SHP77 (cell line): ENCODE results near the gene CPLX1.
"Not testable (repeated sequence)": the region's sequence is repeated elsewhere in the genome, so short reads cannot be mapped to it uniquely, and the experiment has no call there.

Source experiments
- DNase-seq, 2 experiments: peaks; one replicate each; lab custom pipeline; 2025; lab: John Stamatoyannopoulos, UW

CPLX1 gene

DNA sequence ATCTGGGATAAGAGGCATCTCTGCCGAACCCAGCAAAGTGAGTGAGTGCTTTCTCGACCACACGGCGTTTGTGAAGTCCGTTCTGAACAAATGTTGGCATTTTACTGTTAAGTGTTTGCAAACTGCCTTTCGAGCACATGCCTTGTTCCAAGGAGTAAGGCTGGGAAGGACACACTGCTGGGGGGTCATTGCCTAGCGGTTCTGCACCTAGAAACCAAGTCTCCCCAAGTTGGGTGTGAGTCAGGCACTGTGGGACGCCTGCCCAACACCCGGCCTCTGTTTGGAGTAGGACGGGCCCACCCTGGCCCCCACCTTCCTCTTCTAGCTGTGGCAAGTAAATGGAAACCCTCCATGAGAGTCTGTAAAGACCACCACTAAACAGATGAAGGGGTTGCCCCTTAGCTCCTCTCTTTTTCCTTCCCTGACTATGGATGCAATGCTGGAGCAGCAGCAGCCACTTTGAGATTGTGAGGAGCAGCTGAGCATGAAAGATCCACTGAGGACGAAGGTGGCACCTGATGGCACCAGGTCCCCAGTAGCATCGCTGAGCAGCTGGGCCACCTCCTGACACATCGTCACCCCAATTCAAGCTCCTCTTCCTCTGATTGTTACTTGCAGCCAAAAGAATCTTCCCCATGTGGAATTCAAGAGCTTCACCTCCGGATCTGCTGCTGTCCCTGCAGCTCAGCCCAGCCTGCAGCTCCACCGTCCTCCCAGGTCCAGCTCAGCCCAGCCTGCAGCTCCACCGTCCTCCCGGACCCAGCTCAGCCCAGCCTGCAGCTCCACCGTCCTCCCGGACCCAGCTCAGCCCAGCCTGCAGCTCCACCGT is 6.3 kb downstream of the CPLX1 start:
- no peak for DNase-seq

DNA sequence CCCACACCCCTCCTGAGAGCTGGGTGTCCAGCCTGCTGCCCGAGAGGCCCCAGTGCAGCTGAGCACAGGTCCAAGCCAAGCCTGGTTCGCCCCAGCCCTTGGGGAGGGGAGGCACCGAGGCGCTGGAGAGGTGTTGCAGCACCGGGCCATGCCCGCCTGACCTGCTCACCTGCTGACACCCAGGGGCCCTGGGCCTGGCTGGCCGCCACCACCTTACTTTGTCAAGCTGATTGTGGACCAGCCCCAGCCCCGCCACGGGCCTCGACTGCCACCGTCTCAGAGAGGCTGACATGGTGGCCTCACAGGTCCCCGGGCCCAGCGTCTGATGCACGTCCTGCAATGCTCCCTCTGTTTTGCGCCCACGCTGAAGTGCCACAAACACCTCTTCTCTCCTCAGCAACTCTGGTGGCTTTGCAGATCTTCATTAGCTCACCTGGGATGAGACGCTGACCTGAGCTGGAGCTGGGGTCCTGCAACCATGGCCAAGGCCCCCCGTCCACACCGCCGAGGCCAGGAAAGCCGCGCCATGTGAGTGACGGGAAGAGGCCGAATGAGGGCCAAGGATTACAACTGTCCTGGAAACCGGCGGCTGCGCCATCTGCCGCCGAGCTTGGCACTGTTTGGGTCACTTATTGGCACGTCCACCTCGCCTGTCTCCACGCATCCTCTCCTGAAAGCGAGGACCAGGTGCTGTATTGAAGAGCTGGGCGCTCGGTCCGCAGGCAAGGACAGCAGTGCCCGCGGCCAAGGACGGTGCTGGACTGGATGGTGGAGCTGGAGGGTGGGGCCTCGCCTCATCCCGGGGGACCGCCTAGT is 7.6 kb downstream of the CPLX1 start:
- DNase-seq = no peak

DNA sequence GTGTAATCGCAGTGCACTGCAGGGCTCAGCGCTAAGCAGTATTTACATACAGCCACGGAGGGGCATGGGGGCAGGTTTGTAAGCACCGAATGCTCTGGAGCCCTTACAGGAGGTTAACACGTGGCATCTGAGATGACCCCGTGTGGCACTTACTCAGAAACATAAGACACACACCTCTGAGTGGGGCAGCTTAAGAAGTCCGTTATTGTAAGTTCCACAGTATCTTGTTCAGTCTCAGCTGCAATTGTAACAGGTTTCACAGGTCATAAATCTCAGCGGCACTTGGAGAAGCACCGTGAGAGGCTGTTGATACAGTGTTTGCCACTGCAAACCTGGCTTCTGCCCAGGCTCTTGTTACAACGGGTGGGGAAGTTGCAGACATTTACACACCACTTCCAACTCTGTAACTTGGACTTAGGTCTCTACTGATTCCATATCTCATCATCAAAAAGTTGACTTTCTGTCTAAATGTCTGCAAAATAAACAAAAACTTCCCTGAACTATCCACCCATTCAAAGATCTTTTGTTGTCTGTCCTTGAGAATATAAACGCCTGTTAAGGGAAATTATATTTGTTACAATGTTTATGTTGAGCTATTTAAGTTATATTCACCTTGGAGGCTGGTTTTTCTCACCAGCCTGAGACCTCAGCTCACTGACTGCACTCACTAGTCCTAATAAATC is 10.3 kb downstream of the CPLX1 start:
- DNase-seq = no peak

DNA sequence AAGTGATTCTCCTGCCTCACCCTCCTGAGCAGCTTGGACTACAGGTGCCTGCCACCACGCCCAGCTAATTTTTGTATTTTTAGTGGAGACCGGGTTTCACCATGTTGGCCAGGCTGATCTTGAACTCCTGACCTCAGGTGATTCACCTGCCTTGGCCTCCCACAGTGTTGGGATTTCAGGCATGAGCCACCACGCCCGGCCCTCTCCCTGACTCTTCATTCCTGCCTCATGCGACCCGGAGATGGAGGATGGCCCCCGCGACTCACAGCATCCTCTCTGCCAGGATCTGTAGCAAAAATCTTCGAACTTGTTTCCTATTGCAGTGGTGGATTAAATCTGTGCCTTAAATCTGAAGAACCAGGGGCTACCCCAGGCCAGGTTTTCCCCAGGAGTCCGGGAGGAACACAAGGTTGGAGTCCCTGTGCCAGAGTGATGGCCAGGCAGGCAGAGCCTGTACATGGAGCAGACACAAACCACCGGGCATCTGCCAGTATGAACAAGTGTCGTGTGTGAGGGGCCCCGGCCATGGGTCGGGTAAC is 11.5 kb downstream of the CPLX1 start:
- DNase-seq = no peak

DNA sequence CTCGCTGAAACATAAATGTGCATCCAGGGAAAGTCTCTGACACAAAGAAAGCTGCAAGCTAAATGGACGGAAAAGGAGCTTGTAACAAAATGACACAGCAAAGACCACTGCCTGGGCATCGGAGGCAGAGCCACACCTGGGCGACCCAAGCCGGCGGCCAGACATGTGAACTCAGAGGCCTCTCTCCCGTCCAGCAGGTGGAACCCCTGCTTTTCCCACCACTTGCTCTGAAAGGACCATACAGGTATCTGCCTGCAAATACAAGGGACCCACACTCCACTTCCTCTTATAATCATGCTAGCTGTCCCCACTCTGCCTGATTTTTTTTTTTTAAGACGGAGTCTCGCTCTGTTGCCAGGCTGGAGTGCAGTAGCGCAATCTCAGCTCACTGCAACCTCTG is 12.0 kb downstream of the CPLX1 start:
- DNase-seq = no peak

DNA sequence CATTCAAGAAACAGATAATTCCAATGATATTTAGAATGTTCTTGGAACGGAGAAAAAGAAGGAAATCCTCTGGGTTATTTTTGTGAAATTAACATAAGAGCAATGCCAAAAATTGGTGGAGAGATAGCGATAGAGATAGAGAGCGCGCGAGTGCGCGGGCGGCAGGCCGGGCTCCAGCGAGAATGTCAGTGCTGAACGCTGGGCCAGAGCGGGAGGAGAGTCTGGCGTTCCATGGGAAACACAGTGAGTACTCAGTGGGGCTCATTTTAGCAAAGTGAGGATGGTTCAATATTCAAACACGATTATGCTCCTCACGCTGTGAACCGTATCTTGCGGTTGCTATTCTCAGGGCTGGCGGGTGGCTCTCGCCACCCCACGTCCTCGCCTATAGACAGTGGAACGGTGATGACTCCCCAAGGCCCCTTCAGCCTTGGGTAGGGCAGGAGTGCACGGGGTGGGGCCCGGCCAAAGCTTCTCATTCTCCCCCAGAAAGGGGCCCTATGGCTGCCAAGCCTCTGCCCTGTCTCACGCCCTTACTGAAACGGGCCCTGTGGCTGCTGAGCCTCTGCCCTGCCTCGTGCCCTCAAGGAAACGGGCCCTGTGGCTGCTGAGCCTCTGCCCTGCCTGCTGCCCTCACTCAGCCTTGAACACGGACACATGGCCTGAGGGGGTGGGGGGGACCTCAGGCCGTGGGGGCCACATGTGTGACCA is 16.9 kb downstream of the CPLX1 start:
- DNase-seq = no peak

DNA sequence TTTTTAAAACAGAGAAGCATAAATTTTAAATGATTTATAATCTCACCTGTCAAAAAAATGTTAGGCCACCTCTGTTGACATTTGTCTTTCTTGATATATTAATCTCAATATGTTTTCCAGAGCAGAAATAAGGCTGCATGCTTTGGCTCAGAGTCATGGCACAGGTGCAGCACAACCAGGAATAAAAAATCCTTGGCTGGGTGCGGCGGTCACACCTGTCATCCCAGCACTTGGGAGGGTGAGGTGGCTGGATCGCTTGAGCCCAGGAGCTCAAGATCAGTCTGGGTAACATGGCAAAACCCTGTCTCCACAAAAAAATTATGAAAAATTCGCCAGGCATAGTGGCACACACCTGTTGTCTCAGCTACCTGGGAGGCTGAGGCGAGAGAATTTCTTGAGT is 18.1 kb downstream of the CPLX1 start:
- no peak for DNase-seq

DNA sequence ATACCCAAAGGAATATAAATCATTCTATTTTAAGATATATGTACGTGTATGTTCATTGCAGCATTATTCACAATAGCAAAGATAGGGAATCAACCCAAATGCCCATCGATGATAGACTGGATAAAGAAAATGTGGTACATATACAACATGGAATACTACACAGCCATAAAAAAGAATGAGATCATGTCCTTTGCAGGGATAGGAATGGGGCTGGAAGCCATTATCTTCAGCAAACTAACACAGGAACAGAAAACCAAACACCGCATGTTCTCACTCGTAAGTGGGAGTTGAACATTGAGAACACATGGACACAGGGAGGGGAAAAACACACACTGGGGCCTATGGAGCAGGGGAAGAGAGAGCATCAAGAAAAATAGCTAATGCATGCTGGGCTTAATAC is 18.9 kb downstream of the CPLX1 start:
- not testable (repeated sequence) for DNase-seq

DNA sequence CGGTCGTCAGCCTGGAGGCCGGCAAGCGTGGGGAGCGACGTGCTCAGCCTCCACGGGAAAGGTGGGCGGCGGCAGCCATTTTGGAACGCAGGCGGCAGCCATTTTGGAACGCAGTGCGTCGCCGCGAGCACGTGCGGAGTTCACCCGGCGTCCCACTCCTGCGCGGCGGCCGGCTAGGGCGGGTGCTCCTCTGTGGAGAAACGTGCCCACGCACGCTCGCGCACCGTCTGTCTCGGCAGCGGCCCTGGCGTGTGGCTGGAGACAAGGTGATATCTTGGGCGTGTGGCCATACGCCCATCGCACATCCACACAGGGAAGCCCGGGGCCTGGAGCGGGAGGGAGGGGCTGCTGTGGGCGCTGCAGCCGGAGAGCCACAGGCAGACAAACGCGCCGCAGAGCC is 21.1 kb downstream of the CPLX1 start:
- DNase-seq = no peak

DNA sequence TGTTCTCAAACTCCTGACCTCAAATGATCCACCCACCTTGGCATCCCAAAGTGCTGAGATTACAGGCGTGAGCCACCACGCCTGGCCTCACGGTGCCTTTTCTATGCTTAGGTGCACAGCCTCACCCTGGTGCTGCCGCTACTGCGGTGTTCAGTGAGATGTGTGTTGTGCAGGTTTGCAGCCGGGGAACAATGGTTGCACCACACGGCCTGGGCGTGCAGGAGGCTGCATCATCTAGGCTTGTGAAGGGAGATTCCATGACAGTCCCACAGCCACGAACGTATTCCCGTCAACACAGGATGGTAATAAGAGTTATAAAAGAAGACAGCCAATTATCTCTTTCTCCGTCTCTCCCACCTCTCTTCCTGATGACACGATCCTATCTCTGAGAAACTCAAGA is 22.0 kb downstream of the CPLX1 start:
- DNase-seq = no peak

DNA sequence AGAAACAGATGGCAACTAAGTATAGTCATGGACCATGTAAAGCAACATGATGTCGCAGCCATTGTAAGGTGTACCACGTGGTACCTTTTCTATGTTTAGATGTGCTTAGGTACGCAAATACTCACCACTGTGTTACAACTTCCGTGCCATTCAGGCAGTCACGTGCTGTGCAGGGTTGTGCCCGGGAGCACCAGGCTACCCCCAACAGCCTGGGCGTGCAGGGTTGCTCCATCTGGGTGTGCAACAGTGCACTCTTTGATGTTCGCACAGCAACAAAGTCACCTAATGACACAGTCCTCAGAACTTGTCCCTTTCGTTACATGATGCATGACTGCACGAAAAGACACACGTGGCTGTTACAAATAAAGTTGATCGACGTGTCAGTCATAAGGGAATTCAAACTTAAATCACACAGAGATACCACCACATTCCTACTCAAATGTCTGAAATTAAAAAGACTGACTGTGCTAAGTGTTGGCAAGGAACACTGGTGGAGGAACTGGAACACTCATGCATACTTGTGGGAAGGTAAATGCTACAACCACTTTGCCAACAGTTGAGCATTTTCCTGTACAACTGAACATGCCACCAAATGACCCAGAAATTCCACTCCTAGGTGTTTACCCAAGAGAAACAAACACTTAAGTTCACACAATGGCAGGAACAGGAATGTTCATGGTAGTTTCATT is 24.3 kb downstream of the CPLX1 start:
- no peak for DNase-seq

DNA sequence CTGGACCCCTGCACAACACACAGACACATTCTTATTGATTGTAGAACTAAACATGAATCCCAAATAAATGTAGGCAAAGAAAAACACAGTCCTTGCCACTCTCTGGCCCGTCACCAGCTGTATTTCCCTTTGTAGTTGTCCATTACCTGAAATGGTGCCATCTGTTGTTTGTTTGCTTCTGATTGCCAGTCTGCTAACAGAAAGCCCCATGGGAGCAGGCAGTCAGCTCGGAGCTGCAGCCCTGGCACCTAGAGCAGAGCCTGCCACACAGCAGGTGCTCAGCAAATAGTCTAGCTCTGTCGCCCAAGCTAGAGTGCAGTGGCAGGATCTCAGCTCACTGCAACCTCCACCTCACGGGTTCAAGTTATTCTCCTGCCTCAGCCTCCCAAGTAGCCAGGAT is 28.9 kb downstream of the CPLX1 start:
- no peak for DNase-seq

DNA sequence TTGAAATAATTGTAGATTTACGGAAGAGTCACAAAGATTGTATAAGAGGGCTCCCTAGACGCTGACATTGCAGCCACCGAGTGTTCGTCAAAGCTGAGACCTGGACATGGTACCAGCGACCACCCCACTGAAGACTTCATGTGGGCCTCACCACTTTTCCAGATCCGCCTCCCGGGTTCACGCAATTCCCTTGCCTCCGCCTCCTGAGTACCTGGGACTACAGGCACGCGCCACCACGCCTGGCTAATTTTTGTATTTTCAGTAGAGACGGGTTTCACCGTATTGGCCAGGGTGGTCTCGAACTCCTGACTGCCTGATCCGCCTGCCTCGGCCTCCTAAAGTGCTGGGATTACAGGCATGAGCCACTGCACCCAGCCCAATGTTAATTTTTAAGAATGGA is 29.7 kb downstream of the CPLX1 start:
- DNase-seq = no peak

DNA sequence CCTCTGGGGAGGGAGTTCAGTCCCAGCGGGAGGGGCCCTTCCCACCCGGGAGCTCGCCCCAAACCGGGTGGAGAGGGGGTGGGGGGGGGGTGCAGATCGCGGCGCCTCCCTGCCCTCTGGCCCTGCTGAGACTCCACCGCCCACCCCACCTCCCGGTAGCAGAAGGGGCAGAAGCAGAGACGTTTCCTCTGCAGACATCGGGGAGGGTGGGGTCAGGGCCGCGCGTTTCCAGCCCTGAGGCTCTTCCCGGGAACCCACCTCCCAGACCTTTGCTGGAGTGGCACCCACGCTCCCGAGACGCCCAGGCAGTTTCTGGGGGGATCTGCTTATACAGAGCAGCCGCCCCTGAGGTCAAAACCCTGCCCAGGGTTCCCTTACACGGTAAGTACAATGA is 30.2 kb downstream of the CPLX1 start:
- DNase-seq = no peak

DNA sequence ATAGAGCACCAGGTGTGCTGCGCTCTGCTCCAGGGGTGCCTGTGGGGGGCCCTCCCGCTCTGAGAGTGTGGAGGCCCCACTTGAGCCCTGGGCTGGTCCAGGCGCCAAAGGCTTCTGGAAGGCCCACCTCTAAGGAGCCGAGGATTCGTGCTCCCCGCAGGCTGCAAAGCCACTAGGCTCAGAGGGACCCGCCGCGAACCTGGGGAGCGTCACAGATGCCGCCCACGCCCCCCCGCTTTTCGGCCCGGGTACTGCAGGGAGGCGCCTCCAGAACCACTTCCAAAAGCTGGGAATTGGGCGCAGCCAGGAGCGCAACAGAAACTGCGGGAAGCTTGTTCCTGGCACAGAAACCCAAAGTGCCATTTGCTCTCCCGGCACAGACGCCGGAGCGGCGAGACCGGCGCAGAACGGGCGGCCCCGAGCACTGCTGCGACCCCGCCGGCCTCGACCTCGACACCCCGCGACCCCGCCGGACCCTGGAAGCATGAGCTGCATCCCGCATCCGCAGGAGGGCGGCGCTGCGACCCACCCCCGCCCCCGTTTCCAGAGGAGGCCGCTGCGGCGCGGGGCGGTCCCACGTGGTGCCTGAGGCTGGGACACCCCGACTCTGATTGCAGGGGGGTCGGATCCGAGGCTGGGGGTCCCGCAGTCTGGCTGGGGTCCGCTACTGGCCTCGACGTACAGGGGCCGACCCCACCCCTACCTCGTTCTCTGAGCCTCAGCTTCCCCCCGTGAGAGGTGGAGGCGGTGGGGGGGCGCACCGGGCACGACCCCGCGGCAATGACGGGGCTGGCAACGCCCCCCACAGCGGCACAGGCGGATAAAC is 30.8 kb downstream of the CPLX1 start:
- no peak for DNase-seq

DNA sequence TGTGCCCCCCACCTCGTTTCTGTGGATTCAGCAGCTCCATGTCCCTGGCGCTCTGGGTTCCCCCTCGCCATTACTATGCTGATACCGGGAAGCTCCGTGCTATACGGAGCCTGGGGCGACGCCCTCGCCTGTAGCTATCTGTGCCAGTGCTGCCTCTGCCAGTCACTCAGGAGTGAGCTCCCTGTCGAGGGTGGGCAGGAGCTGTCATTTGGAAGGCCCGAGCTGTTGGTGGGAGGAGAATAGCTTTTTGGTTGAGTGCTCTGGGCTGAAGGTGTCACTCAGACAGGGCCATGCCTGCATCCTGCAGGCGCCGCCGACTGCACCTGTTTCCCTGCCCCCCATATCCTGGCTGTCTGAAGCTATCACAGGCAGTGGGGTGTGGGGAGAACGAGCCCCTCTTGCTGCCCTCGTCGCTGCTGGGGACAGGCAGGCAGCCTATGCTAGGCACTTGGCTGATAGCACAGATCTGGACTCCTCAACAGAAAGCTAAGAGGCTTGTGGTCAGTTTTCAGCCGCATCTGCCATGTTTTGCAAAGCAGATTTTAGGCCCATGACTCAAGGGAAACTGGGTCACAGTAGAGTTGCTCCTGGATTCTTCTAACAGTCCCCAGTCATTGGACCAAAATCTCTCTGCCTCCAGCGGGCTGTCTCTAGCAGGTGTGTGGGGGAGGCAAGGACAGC is 31.8 kb downstream of the CPLX1 start:
- DNase-seq = no peak

DNA sequence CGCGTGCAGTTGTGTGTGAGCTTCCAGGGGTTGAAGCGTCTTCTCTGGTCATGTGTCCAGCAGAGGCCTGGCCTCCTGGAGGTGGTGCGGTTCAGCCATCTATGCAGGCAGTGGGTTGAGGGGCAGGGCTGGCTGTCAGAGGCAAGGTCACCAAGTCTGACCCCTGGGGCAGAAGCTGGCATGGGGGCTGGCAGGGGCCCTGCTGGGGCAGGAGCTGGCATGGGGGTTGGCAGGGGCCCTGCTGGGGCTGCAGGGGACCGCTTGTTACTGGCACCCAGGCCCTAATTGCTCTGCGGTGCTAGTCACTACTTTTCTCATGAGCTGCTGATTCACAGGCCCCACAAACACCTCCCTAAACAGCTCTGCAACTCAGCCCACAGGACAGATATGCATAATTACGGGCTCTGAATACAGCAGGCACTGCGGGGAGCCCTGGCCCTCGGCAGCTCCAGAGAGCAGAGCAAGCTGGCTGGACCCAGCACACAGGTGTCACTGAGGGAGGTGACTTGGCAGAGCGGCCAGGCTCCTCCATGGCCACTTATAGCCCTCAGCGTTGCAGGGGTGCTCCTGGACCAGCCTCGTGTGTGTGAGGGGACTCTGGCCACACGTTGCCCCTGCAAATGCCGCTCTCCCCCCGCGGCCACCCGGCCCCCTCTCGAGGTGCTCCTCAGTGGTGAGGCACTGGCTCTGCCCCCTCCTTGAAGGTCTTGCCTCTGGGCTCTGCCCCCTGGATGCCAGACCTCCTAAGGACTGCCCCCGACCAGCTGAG is 32.7 kb downstream of the CPLX1 start:
- no peak for DNase-seq

DNA sequence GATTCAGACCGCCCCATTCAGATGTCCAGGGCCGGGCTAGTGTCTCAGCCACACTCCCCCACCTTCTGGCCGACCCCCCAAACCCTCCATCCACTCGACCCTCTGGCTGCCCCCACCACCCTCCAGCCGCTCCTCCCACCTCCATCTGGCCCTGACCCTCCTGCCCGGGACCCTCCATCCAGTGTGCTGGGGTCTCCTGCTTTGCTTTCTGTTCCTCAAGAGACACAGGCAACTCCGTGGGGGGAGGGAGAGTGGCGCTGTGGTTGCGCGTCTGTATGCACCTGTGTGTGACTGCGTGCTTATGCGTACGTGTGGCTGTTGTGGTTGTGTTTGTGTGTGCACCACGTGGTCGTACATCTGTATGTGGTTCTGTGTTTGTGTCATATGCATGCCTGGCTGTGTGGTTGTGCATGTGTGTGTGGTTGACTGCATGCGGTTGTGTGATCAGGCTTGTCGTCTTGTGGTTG is 33.3 kb downstream of the CPLX1 start:
- no peak for DNase-seq
